GF-D8 (cell line): ENCODE results near the gene ITGA2.
"Not testable (repeated sequence)": the region's sequence is repeated elsewhere in the genome, so short reads cannot be mapped to it uniquely, and the experiment has no call there.

Source experiments
- DNase-seq: peaks from one replicate; lab custom pipeline; 2025; lab: John Stamatoyannopoulos, UW

ITGA2 gene

GRCh38 chr5:52989025-52989780 lies at the start of gene ITGA2:
ITGA2 (plus strand) TSS chr5:52989352; CDS start chr5:52989469, 117 bp downstream.
- DNase-seq, result no peak

GRCh38 chr5:52943285-52943684 lies 45.9 kb upstream of the ITGA2 start:
- no peak for DNase-seq

GRCh38 chr5:52943808-52944207 lies 45.3 kb upstream of the ITGA2 start:
- DNase-seq, result no peak

GRCh38 chr5:52945040-52945439 lies 44.1 kb upstream of the ITGA2 start:
- no peak for DNase-seq

- no peak for DNase-seq
These were observed 41.9 kb upstream of the ITGA2 start for GRCh38 chr5:52947208-52947607.

- DNase-seq, result no peak
These were observed 41.3 kb upstream of the ITGA2 start for GRCh38 chr5:52947851-52948250.

GRCh38 chr5:52948418-52949076 lies 40.6 kb upstream of the ITGA2 start:
- DNase-seq, result peak; percentile 3

GRCh38 chr5:52950686-52951085 lies 38.5 kb upstream of the ITGA2 start:
- no peak for DNase-seq

GRCh38 chr5:52952483-52952882 lies 36.7 kb upstream of the ITGA2 start:
- no peak for DNase-seq

GRCh38 chr5:52956014-52956413 lies 33.1 kb upstream of the ITGA2 start:
- no peak for DNase-seq

- no peak for DNase-seq
These were observed 32.0 kb upstream of the ITGA2 start for GRCh38 chr5:52956915-52957747.

- DNase-seq, result no peak
These were observed 27.9 kb upstream of the ITGA2 start for GRCh38 chr5:52961274-52961681.

- no peak for DNase-seq
These were observed 25.5 kb upstream of the ITGA2 start for GRCh38 chr5:52963636-52964035.

- no peak for DNase-seq
These were observed 25.0 kb upstream of the ITGA2 start for GRCh38 chr5:52964138-52964537.

- not testable (repeated sequence) for DNase-seq
These were observed 13.0 kb upstream of the ITGA2 start for GRCh38 chr5:52976157-52976556.

GRCh38 chr5:52977264-52977897 lies 11.8 kb upstream of the ITGA2 start:
- no peak for DNase-seq

- DNase-seq, result no peak
These were observed 7.6 kb upstream of the ITGA2 start for GRCh38 chr5:52981507-52981906.

GRCh38 chr5:52983731-52984636 lies 5.2 kb upstream of the ITGA2 start:
- DNase-seq, result no peak

GRCh38 chr5:52985306-52985705 lies 3.8 kb upstream of the ITGA2 start:
- no peak for DNase-seq

- no peak for DNase-seq
These were observed 1.3 kb upstream of the ITGA2 start for GRCh38 chr5:52987711-52988331.
